ENCODE measurements around the gene ATP2A2. TPM values are rescaled to one million over a fixed set of nuclear protein-coding genes. Genes with fewer than 3 reads are reported as not detected.

ATP2A2 gene
- total and polyA plus RNA-seq, 2 experiments from 2014 or later, result 47.2 to 225 TPM

DNA sequence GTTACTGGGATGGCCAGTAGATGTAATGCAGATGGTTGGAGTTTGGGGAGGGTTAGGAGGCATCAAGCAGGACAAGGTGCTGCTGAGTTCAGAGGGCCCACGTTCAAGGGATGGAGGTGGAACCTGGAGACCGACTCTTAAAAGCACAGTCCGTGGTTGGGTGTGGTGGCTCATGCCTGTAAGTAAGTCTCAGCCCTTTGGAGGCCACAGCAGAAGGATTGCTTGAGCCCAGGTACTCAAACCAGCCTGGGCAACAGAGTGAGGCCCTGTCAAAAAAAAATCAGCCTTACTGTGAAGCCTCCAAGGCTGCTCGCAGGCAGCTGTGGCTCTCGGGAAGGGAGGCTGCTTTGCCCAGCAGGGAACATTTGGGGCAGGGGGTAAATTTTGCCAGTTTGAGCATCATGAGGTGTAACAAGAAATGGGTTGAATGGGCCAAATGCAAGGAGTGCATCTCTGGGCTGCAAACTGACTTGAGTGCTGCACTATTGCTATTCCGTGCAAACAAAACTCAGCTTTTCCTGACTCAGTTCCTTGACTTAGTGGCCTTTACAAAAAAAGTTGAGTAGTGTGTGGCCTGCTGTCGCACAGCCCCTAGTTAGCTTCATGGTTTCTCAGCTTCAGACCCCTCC, 67.5 kb downstream of the ATP2A2 start:
- peaks cover 30% of the 10 kb centered on the region for H3F3A ChIP-seq (replicated peaks; ENCODE audit: low read depth)
- no peaks in the 10 kb centered on the region for H3K27me3 ChIP-seq (ENCODE audit: insufficient read depth)
- H3K9me2 ChIP-seq (ENCODE audit: insufficient read depth), result no peaks in the 10 kb centered on the region
- H3K36me3 ChIP-seq (ENCODE audit: insufficient read depth), result peaks cover 44% of the 10 kb centered on the region
- Mint-ChIP-seq H3K4me3 (no peak overlapping the region), H3K27me3 (ENCODE audit: insufficient read depth, low read depth, poor library complexity) (peaks cover 17% of the 10 kb centered on the region), H3K9me3 (no peaks in the 10 kb centered on the region), H3K36me3 (ENCODE audit: low read depth) (peaks cover 70% of the 10 kb centered on the region), H3K4me1 (no peaks in the 10 kb centered on the region), H3K27ac (no peak overlapping the region)
- DNase-seq (ENCODE audit: low spot score) (no peak), ATAC-seq (no peak)
- H3K4me1 ChIP-seq (ENCODE audit: insufficient read depth), result no peaks in the 10 kb centered on the region; the same call in 1 of the 2 replicates
- H4K20me1 ChIP-seq (replicated peaks; ENCODE audit: insufficient read depth), result peaks cover 38% of the 10 kb centered on the region
- no peaks in the 10 kb centered on the region for H3K79me2 ChIP-seq (replicated peaks; ENCODE audit: insufficient read depth)
- no peak overlapping the region for H3K4me2 ChIP-seq
- no peak overlapping the region for H3K4me3 ChIP-seq
- no peak overlapping the region for H2AFZ ChIP-seq
- TF ChIP-seq NANOG (IDR thresholded peaks at IDR 0.05; ENCODE audit: borderline replicate concordance), result no peak
- 0 out of 2 replicates have a peak overlapping the region, but pooled peaks have one; percentile 32 for H3K27ac ChIP-seq (ENCODE audit: low read depth)

DNA sequence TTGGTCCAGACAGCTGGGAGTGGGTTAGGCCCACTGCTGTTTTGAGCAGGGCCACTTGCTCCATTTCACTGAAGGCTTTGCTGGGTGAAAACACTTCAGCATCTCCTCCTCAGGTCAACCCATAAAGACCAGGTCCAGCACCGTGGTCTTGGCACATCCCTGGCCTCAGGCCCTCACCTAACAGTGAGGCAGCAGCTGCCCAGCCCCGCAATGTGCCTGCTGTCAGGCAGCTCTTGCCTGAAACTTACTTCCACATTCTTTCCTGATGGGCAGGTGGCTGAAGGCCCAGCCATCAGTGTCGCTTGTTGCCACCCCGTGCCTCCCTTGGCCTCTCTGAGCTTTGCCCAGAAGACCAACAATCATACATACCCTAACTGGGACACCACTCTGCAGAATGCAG, 68.0 kb downstream of the ATP2A2 start:
- peaks cover 65% of the 10 kb centered on the region for H3K36me3 Mint-ChIP-seq (ENCODE audit: low read depth)

More for the DNA sequence above, 68.0 kb downstream of the ATP2A2 start:
- no peaks in the 10 kb centered on the region; the same call in 1 of the 2 replicates for H3K4me1 ChIP-seq (ENCODE audit: insufficient read depth)
- peaks cover 14% of the 10 kb centered on the region for H3K27me3 Mint-ChIP-seq (ENCODE audit: insufficient read depth, low read depth, poor library complexity)
- H4K20me1 ChIP-seq (replicated peaks; ENCODE audit: insufficient read depth), result peaks cover 34% of the 10 kb centered on the region
- peaks cover 32% of the 10 kb centered on the region for H3F3A ChIP-seq (replicated peaks; ENCODE audit: low read depth)
- H3K27ac Mint-ChIP-seq, result peak overlapping the region; percentile 27
- H3K9me3 Mint-ChIP-seq, result no peaks in the 10 kb centered on the region
- no peaks in the 10 kb centered on the region for H3K79me2 ChIP-seq (replicated peaks; ENCODE audit: insufficient read depth)
- TF ChIP-seq ZNF114 (CRISPR knock-in tag; IDR thresholded peaks at IDR 0.05) (no peak), JUNB (IDR thresholded peaks at IDR 0.05; ENCODE audit: unreplicated experiment) (no peak), EZH2 (IDR thresholded peaks at IDR 0.05; ENCODE audit: low read depth, unreplicated experiment) (no peak), CREB1 (CRISPR knock-in tag; IDR thresholded peaks at IDR 0.05; ENCODE audit: low read depth) (no peak), POLR2AphosphoS5 (IDR thresholded peaks at IDR 0.05; ENCODE audit: low read depth) (no peak)
- TF ChIP-seq, protein P1, sequence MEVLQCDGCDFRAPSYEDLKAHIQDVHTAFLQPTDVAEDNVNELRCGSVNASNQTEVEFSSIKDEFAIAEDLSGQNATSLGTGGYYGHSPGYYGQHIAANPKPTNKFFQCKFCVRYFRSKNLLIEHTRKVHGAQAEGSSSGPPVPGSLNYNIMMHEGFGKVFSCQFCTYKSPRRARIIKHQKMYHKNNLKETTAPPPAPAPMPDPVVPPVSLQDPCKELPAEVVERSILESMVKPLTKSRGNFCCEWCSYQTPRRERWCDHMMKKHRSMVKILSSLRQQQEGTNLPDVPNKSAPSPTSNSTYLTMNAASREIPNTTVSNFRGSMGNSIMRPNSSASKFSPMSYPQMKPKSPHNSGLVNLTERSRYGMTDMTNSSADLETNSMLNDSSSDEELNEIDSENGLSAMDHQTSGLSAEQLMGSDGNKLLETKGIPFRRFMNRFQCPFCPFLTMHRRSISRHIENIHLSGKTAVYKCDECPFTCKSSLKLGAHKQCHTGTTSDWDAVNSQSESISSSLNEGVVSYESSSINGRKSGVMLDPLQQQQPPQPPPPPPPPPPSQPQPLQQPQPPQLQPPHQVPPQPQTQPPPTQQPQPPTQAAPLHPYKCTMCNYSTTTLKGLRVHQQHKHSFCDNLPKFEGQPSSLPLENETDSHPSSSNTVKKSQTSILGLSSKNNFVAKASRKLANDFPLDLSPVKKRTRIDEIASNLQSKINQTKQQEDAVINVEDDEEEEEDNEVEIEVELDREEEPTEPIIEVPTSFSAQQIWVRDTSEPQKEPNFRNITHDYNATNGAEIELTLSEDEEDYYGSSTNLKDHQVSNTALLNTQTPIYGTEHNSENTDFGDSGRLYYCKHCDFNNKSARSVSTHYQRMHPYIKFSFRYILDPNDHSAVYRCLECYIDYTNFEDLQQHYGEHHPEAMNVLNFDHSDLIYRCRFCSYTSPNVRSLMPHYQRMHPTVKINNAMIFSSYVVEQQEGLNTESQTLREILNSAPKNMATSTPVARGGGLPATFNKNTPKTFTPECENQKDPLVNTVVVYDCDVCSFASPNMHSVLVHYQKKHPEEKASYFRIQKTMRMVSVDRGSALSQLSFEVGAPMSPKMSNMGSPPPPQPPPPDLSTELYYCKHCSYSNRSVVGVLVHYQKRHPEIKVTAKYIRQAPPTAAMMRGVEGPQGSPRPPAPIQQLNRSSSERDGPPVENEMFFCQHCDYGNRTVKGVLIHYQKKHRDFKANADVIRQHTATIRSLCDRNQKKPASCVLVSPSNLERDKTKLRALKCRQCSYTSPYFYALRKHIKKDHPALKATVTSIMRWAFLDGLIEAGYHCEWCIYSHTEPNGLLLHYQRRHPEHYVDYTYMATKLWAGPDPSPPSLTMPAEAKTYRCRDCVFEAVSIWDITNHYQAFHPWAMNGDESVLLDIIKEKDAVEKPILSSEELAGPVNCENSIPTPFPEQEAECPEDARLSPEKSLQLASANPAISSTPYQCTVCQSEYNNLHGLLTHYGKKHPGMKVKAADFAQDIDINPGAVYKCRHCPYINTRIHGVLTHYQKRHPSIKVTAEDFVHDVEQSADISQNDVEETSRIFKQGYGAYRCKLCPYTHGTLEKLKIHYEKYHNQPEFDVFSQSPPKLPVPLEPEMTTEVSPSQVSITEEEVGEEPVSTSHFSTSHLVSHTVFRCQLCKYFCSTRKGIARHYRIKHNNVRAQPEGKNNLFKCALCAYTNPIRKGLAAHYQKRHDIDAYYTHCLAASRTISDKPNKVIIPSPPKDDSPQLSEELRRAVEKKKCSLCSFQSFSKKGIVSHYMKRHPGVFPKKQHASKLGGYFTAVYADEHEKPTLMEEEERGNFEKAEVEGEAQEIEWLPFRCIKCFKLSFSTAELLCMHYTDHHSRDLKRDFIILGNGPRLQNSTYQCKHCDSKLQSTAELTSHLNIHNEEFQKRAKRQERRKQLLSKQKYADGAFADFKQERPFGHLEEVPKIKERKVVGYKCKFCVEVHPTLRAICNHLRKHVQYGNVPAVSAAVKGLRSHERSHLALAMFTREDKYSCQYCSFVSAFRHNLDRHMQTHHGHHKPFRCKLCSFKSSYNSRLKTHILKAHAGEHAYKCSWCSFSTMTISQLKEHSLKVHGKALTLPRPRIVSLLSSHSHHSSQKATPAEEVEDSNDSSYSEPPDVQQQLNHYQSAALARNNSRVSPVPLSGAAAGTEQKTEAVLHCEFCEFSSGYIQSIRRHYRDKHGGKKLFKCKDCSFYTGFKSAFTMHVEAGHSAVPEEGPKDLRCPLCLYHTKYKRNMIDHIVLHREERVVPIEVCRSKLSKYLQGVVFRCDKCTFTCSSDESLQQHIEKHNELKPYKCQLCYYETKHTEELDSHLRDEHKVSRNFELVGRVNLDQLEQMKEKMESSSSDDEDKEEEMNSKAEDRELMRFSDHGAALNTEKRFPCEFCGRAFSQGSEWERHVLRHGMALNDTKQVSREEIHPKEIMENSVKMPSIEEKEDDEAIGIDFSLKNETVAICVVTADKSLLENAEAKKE (CRISPR knock-in tag; IDR thresholded peaks at IDR 0.05), result no peak
- TF ChIP-seq, protein P2, sequence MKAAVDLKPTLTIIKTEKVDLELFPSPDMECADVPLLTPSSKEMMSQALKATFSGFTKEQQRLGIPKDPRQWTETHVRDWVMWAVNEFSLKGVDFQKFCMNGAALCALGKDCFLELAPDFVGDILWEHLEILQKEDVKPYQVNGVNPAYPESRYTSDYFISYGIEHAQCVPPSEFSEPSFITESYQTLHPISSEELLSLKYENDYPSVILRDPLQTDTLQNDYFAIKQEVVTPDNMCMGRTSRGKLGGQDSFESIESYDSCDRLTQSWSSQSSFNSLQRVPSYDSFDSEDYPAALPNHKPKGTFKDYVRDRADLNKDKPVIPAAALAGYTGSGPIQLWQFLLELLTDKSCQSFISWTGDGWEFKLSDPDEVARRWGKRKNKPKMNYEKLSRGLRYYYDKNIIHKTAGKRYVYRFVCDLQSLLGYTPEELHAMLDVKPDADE (IDR thresholded peaks at IDR 0.05), result no peak
- H3K4me1 Mint-ChIP-seq, result no peaks in the 10 kb centered on the region
- no peak overlapping the region for H3K4me2 ChIP-seq
- H3K4me3 ChIP-seq, result no peak overlapping the region
- no peak overlapping the region for H2AFZ ChIP-seq
- no peak for ATAC-seq
- no peak for DNase-seq (ENCODE audit: low spot score)
- H3K9me2 ChIP-seq (ENCODE audit: insufficient read depth), result no peaks in the 10 kb centered on the region
- H3K27ac ChIP-seq (ENCODE audit: low read depth), result 0 out of 2 replicates have a peak overlapping the region, but pooled peaks have one; percentile 32
- H3K27me3 ChIP-seq (ENCODE audit: insufficient read depth), result no peaks in the 10 kb centered on the region
- no peak overlapping the region for H3K4me3 Mint-ChIP-seq
- H3K36me3 ChIP-seq (ENCODE audit: insufficient read depth), result peaks cover 38% of the 10 kb centered on the region
